Fibroblast of lung (primary cell): ENCODE measurements around the gene IL11RA. TPM values are rescaled to one million over a fixed set of nuclear protein-coding genes. Genes with fewer than 3 reads are reported as not detected.
A peak's percentile ranks its signal among the peaks of the same experiment; 100 is the strongest.

ENCODE experiments used
- DNase-seq, 2 donors: peaks; one replicate each; pipeline versions ENCODE4 v3.0.0 to v3.0.0-alpha.2; 2010; ENCODE audit warnings: low read depth in 2 of 2
- H2AFZ ChIP-seq: 2 replicates; pipeline ENCODE4 v1.5.1; 2012; ENCODE audit warnings: low read length, control low read depth, inconsistent platforms
- H3K27ac ChIP-seq: 2 replicates; pipeline ENCODE4 v1.5.1; 2011; ENCODE audit warnings: low read length, control low read depth; ENCODE audit not compliant: insufficient read depth
- H3K27me3 ChIP-seq: 2 replicates; pipeline ENCODE4 v1.5.1; 2011; ENCODE audit warnings: mild to moderate bottlenecking, low read length; ENCODE audit not compliant: control insufficient read depth, insufficient read depth
- H3K36me3 ChIP-seq: 2 replicates; pipeline ENCODE4 v1.5.1; 2011; ENCODE audit warnings: low read length; ENCODE audit not compliant: control insufficient read depth, insufficient read depth
- H3K4me1 ChIP-seq: 2 replicates; pipeline ENCODE4 v1.5.1; 2011; ENCODE audit warnings: low read length; ENCODE audit not compliant: control insufficient read depth, insufficient read depth; ENCODE audit errors: extremely low read depth
- H3K4me2 ChIP-seq: 2 replicates; pipeline ENCODE4 v1.5.1; 2011; ENCODE audit warnings: low read length, control low read depth; ENCODE audit not compliant: insufficient read depth; ENCODE audit errors: extremely low read depth
- H3K4me3 ChIP-seq, 4 experiments: fragments of 200-600 bp in 1 of 4; sonication (generic) in 1 of 4; replicated peaks in 1 of 4; 2 replicates each; pipeline ENCODE4 v1.5.1; 2011 to 2016; ENCODE audit warnings: low read length in 4 of 4, low read depth in 3 of 4, mild to moderate bottlenecking in 3 of 4, control low read depth in 2 of 4, inconsistent platforms in 1 of 4, mixed read lengths in 1 of 4; ENCODE audit not compliant: insufficient read depth in 1 of 4; ENCODE audit errors: control extremely low read depth in 1 of 4
- H3K79me2 ChIP-seq: 2 replicates; pipeline ENCODE4 v1.5.1; 2012; ENCODE audit warnings: mild to moderate bottlenecking, low read length, inconsistent platforms; ENCODE audit not compliant: control insufficient read depth, insufficient read depth
- H3K9ac ChIP-seq: 2 replicates; pipeline ENCODE4 v1.5.1; 2011; ENCODE audit warnings: mild to moderate bottlenecking, low read length, control low read depth; ENCODE audit not compliant: insufficient read depth
- H3K9me3 ChIP-seq: 2 replicates; pipeline ENCODE4 v1.5.1; 2012; ENCODE audit warnings: low read depth, low read length; ENCODE audit not compliant: control insufficient read depth, insufficient read depth
- H4K20me1 ChIP-seq: 2 replicates; pipeline ENCODE4 v1.5.1; 2011; ENCODE audit warnings: low read length; ENCODE audit not compliant: control insufficient read depth, insufficient read depth; ENCODE audit errors: extremely low read depth
- EZH2 ChIP-seq: IDR thresholded peaks from 2 replicates; pipeline ENCODE4 v1.5.1; 2012; ENCODE audit warnings: low read length, control low read depth, mild to moderate bottlenecking; ENCODE audit errors: missing control alignments
- polyA plus RNA-seq, 2 donors: library from polyadenylated mRNA; depleted of rRNA in 1 of 2; stranded (reverse) in 1 of 2; unstranded in 1 of 2; fragments of >200 nt; gene quantifications; 2 replicates each; pipeline ENCODE4 v1.2.1, GENCODE V29; 2011 to 2012; ENCODE audit warnings: missing spikeins in 1 of 2
- total RNA-seq: library from RNA; depleted of rRNA; stranded (reverse); fragments of >200 nt; gene quantifications from 2 replicates; pipeline ENCODE4 v1.2.1, GENCODE V29; 2014
- TF ChIP-seq, protein P1 (sequence below), 2 donors: IDR thresholded peaks in 1 of 2; conservative IDR thresholded peaks in 1 of 2; 1 replicate in 1 of 2; 2 replicates in 1 of 2; pipeline ENCODE4 v1.5.1; 2011 to 2012; ENCODE audit warnings: low read length in 2 of 2, control low read depth in 1 of 2, inconsistent platforms in 1 of 2, low read depth in 1 of 2, mild to moderate bottlenecking in 1 of 2

IL11RA gene
- total and polyA plus RNA-seq, 2 donors (not counting 1 experiment from before 2014, with no cell fraction given), result 5.0 to 6.9 TPM

DNA sequence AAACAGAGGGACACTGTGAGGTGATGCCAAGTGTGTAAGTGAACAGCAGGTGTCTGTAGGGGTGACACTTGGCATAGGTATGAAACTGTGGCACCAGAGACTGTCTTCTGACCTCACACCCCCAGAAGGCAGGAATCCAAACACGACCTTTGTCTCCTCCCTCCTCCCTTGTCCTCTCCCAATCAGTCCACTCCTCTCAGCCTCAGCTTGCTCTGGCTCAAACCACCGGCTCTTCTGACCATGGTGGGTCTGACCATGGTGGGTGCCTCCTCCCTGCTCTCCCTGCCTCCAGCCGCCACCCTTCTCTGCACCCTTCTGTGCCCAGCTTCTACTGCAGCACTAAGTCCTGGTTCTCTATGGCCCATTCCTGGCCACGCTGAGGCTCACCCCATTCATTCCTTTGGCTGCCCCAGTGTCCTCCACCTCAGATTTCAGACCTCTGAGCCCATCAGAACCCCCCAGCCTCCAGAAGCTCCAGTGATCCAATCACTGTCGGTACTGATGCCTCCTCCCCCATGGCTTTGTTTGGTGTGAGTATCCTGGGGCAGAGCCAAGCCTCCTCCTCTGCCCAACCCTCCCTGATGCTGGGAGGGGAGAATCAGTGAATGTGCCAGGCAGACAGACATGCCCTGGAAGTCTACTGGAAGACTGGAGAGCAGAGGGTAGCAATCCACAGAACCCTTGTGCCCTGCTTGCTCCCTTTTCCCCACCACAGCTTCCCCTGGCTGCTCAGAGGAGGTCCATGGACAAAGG lies 21.4 kb upstream of the IL11RA start:
- no peak overlapping the region for H2AFZ ChIP-seq
- TF ChIP-seq, protein P1, sequence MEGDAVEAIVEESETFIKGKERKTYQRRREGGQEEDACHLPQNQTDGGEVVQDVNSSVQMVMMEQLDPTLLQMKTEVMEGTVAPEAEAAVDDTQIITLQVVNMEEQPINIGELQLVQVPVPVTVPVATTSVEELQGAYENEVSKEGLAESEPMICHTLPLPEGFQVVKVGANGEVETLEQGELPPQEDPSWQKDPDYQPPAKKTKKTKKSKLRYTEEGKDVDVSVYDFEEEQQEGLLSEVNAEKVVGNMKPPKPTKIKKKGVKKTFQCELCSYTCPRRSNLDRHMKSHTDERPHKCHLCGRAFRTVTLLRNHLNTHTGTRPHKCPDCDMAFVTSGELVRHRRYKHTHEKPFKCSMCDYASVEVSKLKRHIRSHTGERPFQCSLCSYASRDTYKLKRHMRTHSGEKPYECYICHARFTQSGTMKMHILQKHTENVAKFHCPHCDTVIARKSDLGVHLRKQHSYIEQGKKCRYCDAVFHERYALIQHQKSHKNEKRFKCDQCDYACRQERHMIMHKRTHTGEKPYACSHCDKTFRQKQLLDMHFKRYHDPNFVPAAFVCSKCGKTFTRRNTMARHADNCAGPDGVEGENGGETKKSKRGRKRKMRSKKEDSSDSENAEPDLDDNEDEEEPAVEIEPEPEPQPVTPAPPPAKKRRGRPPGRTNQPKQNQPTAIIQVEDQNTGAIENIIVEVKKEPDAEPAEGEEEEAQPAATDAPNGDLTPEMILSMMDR (conservative IDR thresholded peaks at IDR 0.05 in 1 of 2, IDR thresholded peaks at IDR 0.05 in 1 of 2; ENCODE audit: low read depth in 1 of 2, low read length in 2 of 2), result no peak
- no peak for TF ChIP-seq EZH2
- peaks cover 3% of the 10 kb centered on the region for H3K79me2 ChIP-seq
- peaks cover 2% of the 10 kb centered on the region for H3K36me3 ChIP-seq
- no peak for DNase-seq
- H3K4me1 ChIP-seq, result no peaks in the 10 kb centered on the region
- H4K20me1 ChIP-seq, result no peaks in the 10 kb centered on the region
- H3K9ac ChIP-seq, result no peak overlapping the region
- H3K4me2 ChIP-seq, result no peak overlapping the region
- no peaks in the 10 kb centered on the region for H3K9me3 ChIP-seq
- no peak overlapping the region for H3K4me3 ChIP-seq
- no peak overlapping the region for H3K27ac ChIP-seq
- peaks cover 43% of the 10 kb centered on the region for H3K27me3 ChIP-seq

- no peak overlapping the region for H3K27ac ChIP-seq
- no peaks in the 10 kb centered on the region for H4K20me1 ChIP-seq
- H3K4me2 ChIP-seq, result no peak overlapping the region
- no peak overlapping the region for H3K9ac ChIP-seq
- TF ChIP-seq, protein P1 (conservative IDR thresholded peaks at IDR 0.05 in 1 of 2, IDR thresholded peaks at IDR 0.05 in 1 of 2; ENCODE audit: low read depth in 1 of 2, low read length in 2 of 2), result no peak
- no peak for TF ChIP-seq EZH2
- peaks cover 2% of the 10 kb centered on the region for H3K36me3 ChIP-seq
- no peak for DNase-seq
- H3K9me3 ChIP-seq, result no peaks in the 10 kb centered on the region
- H3K79me2 ChIP-seq, result peaks cover 19% of the 10 kb centered on the region
- H3K4me3 ChIP-seq, result no peak overlapping the region
- H2AFZ ChIP-seq, result no peak overlapping the region
- peaks cover 17% of the 10 kb centered on the region for H3K27me3 ChIP-seq
- H3K4me1 ChIP-seq, result peaks cover 9% of the 10 kb centered on the region
Measured at GRCh38 chr9:34633166-34633565, 18.8 kb upstream of the IL11RA start.

GRCh38 chr9:34633851-34634550 lies 18.0 kb upstream of the IL11RA start:
- Histone ChIP-seq H3K4me3 (no peak overlapping the region), H3K27ac (no peak overlapping the region), H2AFZ (no peak overlapping the region), H3K36me3 (peaks cover 2% of the 10 kb centered on the region), H3K4me2 (no peak overlapping the region), H3K9ac (no peak overlapping the region), H3K9me3 (no peaks in the 10 kb centered on the region), H3K79me2 (peaks cover 19% of the 10 kb centered on the region), H3K4me1 (peaks cover 13% of the 10 kb centered on the region), H4K20me1 (no peaks in the 10 kb centered on the region), H3K27me3 (peaks cover 10% of the 10 kb centered on the region)
- DNase-seq, result peak; percentile 46 to 70
- TF ChIP-seq, protein P1 (conservative IDR thresholded peaks at IDR 0.05 in 1 of 2, IDR thresholded peaks at IDR 0.05 in 1 of 2; ENCODE audit: low read depth in 1 of 2, low read length in 2 of 2), result peak; percentile 81 to 89
- TF ChIP-seq EZH2, result no peak
